GM12891 (cell line): ENCODE measurements around the gene PNPLA7.
A peak's percentile ranks its signal among the peaks of the same experiment; 100 is the strongest.
"Not testable (repeated sequence)": the region's sequence is repeated elsewhere in the genome, so short reads cannot be mapped to it uniquely, and the experiment has no call there.

ENCODE experiments used
- DNase-seq: peaks from one replicate; pipeline ENCODE4 v3.0.0; 2011; ENCODE audit warnings: low spot score; ENCODE audit not compliant: insufficient read length
- FAIRE-seq: peaks from 2 replicates; lab custom pipeline; 2011; peaks lifted over from hg19 to GRCh38; lab: Jason Lieb, UNC
- PAX5 ChIP-seq: IDR thresholded peaks from 2 replicates; pipeline ENCODE4 v1.6.1; 2011; ENCODE audit warnings: low read length, moderate library complexity, mild to moderate bottlenecking; ENCODE audit not compliant: insufficient read depth, severe bottlenecking
- POLR2A ChIP-seq: IDR thresholded peaks from 2 replicates; pipeline ENCODE4 v1.6.1; 2011; ENCODE audit warnings: low read depth, low read length, control low read depth
- POLR2AphosphoS5 ChIP-seq: IDR thresholded peaks from 2 replicates; pipeline ENCODE4 v1.6.1; 2011; ENCODE audit warnings: low read depth, low read length, control low read depth
- POU2F2 ChIP-seq: IDR thresholded peaks from 2 replicates; pipeline ENCODE4 v1.6.1; 2011; ENCODE audit warnings: low read depth, mild to moderate bottlenecking, control low read depth, low read length, moderate library complexity
- SPI1 ChIP-seq: IDR thresholded peaks from 2 replicates; pipeline ENCODE4 v1.6.1; 2011; ENCODE audit warnings: low read depth, low read length, control low read depth
- TAF1 ChIP-seq: IDR thresholded peaks from 2 replicates; pipeline ENCODE4 v1.6.1; 2011; ENCODE audit warnings: low read depth, low read length, control low read depth

Gene PNPLA7

GRCh38 chr9:137456061-137456863 lies 93.9 kb downstream of the PNPLA7 start:
- TF ChIP-seq POLR2A, result no peak
- no peak for TF ChIP-seq POLR2AphosphoS5
- no peak for TF ChIP-seq TAF1
- TF ChIP-seq SPI1, result no peak
- TF ChIP-seq PAX5, result no peak
- TF ChIP-seq POU2F2, result no peak
- DNase-seq (no peak), FAIRE-seq (no peak)

DNA sequence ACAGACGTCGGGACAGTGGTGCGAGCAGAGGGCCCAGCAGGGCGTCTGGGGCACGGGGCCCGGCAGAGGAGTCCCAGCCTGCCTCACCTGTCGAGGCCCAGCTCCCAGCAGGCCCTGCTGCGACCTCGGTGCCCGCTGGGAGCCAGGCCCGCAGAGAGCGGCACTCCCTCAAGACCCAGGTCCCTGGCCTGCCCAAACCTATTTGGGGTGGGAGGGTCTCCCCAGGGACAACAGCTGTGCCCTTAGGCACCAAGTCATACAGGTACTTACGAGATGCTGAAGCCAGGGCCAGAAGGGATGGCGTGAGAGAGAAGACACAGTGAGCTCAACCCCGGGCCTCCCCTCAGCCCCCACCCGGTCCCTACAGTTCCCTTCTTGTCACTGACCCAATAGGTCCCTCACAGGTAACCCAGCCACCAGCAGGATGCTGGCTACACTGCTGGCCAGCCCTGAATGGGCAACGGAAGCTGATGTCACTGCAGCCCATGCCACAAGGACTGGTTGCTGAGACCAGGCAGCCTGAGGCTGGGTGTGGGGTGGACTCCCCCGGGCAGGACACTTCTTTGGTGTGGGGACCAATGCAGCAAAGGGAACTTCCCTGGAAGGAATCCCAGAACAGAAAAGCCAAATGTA lies 94.7 kb downstream of the PNPLA7 start:
- no peak for FAIRE-seq
- DNase-seq, result no peak
- TF ChIP-seq SPI1 (no peak), POLR2A (no peak), POLR2AphosphoS5 (no peak), PAX5 (no peak)

DNA sequence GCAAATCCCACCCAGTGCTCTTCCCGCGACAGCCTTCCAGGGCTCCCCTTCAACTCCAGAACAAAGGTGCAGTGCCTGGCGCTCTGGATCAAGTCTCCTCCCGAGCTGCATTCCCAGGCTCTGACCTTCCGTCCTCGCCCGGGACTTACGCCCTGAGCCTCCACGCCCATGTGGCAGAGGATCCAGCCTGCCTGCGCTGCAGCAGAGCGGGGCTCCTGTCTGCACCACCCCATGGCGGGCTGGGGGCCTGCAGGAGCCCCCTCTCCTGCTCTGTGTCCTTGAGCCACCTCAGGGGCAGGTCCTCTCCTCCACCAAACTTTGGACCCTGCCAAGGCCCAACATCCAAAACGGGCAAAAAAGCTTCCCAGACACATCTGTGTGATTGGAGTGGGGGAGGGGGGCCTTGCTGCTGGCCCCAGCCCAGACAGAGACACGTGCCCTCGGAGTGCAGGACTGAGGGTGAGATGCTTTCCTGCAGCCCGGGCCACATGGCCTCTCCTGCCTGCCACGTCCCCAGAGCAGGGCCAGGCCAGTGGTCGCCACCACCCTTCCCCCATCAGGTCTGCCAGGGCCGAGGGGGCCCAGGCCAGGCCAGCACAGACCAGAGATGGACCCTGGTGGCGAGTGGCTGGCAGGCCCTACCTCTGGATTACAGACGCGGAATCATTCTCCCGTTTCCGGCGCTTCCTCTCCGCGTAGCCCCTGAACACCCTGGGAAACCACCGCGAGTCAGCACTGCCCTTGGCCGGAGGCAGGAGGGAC lies 95.4 kb downstream of the PNPLA7 start:
- FAIRE-seq (peak; percentile 20), DNase-seq (no peak)
- TF ChIP-seq PAX5 (no peak), TAF1 (no peak), SPI1 (no peak), POLR2A (no peak), POU2F2 (no peak), POLR2AphosphoS5 (no peak)

GRCh38 chr9:137454145-137454596 lies 96.0 kb downstream of the PNPLA7 start:
- DNase-seq (peak; percentile 72), FAIRE-seq (no peak)
- TF ChIP-seq POLR2A (no peak), TAF1 (no peak), PAX5 (no peak)

DNA sequence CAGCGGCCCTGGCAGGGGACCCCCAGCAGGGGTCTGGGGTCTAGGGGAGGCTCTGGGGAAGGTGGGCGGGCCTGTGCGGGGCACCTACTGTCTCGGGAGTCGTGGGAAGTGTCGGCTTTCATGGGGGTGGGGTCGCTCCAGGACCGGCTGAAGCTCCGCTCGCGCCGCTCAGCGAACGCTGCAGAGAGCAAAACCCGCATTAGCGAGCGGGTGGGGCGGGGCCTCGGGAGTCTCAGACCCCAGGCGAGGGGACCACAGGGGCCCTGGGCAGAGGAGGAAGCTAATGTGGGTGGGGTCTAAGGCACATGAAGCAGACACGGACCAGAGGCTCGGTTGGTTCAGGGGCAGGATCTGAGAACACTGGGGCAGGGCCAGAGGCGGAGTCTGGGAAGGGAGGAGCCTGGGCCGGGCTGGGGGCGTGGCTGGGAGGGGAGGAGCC lies 96.5 kb downstream of the PNPLA7 start:
- DNase-seq (peak; percentile 91), FAIRE-seq (peak; percentile 71)
- TF ChIP-seq POU2F2 (no peak), PAX5 (no peak), TAF1 (no peak)

- FAIRE-seq, result no peak
- TF ChIP-seq PAX5 (no peak), POLR2AphosphoS5 (no peak), POU2F2 (no peak), TAF1 (no peak), SPI1 (no peak), POLR2A (no peak)
- no peak for DNase-seq
These were observed 97.2 kb downstream of the PNPLA7 start for GRCh38 chr9:137452761-137453642.

DNA sequence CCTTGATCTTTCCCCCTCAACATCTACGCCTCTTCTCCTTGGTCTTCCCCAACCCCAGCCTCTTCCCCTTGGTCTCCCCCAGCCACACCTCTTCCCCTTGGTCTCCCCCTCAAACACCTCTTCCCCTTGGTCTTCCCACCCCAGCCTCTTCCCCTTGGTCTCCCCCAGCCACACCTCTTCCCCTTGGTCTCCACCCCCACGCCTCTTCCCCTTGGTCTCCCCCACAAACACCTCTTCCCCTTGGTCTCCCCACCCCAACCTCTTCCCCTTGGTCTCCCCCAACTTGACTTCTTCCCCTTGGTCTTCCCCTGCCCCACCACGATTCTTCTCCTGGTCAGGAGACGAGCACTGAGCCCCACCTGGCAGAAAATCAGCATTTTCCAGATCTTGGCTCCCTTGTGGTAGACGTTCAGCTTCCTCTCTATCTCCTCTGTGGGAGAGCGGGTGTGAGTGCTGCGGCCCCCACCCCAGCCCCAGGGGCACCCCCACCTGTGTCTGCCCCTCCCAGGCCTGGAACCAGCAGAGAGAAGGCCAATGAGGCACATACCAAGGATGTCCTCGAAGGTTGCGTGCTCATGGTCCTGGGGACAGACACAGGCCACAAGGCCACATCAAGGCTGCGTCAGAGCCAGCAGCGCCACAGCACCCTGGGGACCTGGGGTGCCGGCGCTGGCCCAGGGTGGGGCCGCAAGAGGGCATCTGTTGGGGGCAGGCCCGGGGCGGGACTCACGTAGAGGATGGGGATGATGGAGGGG lies 98.0 kb downstream of the PNPLA7 start:
- FAIRE-seq, result no peak
- TF ChIP-seq POLR2AphosphoS5 (no peak), POLR2A (no peak), SPI1 (no peak), PAX5 (no peak), POU2F2 (no peak), TAF1 (no peak)
- no peak for DNase-seq

- DNase-seq, FAIRE-seq: not testable (repeated sequence)
These were observed 98.8 kb downstream of the PNPLA7 start for GRCh38 chr9:137451264-137452005.

DNA sequence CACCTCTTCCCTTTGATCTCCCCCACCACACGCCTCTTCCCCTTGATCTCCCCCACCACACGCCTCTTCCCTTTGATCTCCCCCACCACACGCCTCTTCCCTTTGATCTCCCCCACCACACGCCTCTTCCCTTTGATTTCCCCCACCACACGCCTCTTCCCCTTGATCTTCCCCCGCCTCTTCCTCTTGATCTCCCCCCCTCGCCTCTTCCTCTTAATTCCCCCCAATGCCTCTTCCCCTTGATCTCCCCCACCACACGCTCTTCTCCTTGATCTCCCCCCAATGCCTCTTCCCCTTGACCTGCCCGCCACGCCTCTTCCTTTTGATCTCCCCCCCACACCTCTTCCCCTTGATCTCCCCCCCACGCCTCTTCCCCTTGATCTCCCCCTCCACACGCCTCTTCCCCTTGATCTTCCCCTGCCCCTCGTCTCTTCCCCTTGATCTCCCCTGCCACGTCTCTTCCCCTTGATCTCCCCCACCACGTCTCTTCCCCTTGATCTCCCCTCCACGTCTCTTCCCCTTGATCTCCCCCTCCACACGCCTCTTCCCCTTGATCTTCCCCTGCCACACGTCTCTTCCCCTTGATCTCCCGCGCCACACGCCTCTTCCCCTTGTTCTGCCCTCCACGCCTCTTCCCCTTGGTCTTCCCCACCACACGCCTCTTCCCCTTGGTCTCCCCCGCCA lies 99.5 kb downstream of the PNPLA7 start:
- not testable (repeated sequence) for FAIRE-seq, DNase-seq
